ENCODE measurements around the gene PRKD1.
"Not testable (repeated sequence)": the region's sequence is repeated elsewhere in the genome, so short reads cannot be mapped to it uniquely, and the experiment has no call there.

The PRKD1 gene

DNA sequence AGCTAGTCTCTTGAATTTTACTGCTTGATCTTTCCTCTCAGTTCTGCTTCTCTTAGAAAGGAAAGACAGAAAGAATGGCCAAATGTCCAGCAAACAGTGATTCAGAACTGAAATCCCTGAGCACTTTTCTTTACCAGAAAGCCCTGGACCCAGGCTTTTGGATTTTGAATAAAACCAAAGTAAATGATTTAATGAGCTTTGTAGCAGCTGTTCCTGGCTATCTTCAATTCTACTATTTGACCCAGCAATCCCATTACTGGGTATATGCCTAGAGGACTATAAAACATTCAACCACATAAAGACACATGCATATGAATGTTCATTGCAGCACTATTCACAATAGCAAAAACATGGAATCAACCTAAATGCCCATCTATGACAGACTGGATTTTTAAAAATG is 187.2 kb downstream of the PRKD1 start:
- DNase-seq (ENCODE audit: low read depth): no peak

DNA sequence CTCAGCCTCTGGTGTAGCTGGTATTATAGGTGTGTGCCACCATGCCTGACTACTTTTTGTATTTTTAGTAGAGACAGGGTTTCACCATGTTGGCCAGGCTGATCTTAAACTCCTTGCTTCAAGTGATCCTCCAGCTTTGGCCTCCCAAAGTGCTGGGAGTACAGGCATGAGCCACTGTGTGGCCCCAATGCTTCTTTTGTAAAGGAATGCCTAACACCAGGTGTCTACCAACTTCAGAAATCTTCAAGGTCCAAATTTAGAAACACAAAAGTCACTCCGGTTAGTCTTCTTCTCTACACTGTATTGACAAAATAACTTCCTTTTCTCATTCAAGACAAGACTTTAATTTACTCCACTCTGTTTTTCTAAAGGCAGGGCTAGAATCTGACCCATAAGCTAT is 188.7 kb downstream of the PRKD1 start:
- DNase-seq (ENCODE audit: low read depth): no peak

DNA sequence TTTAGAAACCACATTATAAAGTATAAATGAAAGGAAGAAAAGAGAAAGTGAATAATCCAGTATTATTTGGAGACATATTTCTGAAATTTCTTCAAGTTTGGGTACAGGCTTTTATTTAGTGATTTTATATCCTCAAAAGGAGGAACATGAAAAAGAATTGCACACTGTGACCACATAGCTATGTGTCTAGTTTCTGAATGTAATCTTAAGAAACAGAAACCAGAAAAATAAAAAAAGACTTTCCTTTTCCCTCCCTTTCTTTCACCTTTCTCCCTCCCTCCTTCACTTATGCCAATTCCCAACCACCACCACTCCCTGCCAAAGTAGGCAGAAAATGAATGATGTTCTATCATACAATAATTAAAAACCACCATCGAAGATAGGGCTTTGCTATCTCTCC is 189.6 kb downstream of the PRKD1 start:
- no peak for DNase-seq (ENCODE audit: low read depth)

DNA sequence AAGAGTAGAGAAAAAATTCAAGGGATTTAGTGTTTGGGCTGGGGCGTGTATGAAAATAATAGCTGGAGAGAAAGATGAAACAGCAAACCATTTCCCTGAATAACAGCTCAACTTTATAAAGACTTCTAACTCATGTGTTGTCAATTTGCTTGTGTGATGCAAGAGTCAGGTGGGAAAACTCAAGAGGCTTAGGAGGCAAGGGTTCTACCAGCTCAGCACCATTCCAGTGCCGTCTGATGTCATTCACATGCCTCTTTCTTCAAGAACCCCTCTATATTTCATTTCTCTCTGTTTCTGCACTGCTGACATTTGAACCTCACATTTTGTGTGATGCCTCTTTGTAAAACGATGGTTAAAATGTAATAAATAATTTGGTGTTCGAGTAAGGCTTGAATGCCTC is 192.2 kb downstream of the PRKD1 start:
- DNase-seq (ENCODE audit: low read depth): no peak

DNA sequence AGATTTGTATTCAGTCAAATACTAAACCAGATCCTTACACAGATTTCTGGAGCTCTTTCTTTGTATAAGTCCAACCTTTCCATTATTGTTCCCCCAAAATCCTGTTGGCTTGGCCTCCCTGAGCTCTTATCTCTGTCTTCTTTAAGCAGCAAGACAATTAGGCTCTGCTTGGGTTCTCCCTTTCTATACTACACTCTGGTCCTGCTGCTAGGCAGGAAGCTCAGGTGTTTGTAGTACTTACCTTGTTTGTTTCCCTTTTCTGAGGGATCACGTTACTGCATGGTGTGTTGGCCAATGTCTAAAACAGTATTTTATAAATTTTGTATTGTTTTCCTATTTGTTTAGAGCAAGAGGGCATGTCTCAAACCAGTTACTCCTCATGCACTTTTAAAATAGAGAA is 192.9 kb downstream of the PRKD1 start:
- no peak for DNase-seq (ENCODE audit: low read depth)

DNA sequence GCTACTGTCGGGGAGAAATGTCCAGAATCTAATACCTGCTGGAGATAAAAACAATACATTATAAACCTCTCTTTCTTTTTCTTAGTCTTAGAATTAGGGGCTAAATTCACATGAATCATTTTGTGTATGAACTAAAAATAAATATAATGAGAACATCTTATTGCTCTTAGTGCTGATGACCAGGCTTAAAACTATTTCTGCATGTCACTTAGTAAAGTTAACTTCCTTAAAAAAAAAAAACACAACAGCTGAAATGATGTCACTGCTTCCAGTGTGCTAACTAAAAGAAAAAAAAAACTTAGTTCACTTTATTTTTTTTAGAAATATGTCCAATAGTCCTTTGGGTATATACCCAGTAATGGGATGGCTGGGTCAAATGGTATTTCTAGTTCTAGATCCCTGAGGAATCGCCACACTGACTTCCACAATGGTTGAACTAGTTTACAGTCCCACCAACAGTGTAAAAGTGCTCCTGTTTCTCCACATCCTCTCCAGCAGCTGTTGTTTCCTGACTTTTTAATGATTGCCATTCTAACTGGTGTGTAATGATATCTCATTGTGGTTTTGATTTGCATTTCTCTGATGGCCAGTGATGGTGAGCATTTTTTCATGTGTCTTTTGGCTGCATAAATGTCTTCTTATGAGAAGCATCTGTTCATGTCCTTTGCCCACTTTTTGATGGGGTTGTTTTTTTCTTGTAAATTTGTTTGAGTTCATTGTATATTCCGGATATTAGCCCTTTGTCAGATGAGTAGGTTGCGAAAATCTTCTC is 200.9 kb downstream of the PRKD1 start:
- DNase-seq (ENCODE audit: low read depth): not testable (repeated sequence)

DNA sequence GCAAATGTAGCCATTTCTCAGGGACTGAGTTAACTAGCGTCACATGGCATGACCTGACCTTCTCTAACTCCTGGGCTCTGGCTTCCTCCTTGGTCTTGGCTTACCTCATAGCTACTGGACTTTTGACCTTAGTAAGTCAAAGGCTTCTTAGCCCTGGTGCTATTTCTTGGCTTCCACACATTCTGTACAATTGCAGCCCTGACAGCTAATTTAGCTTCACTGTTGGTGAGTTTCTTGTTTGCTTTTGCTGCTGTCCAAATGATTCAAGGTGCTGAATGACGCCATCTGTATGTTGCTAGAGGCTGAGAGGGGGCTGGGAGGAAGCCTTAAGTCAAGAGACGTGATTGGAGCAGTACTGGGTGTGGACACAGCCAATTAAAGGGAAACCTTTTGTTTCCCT is 202.7 kb downstream of the PRKD1 start:
- DNase-seq (ENCODE audit: low read depth): no peak

DNA sequence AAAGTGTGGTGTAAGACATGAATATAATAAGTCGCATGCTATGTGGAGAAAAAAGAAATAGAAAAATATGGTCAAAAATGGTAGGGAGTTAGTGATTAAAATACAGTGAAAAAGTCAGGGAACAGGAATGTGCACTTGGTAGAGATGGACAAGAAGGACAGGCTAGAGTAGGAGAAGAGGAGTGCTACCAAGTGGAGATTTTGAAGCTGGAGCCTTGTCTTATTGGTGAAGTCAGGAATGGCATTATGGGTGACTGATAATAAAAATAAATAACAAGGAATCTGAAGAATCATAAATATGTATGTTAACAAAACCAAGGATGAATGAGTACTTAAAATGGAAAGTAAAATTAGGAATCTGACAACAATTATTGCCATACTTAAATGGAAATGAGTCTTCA is 204.8 kb downstream of the PRKD1 start:
- DNase-seq (ENCODE audit: low read depth): no peak

DNA sequence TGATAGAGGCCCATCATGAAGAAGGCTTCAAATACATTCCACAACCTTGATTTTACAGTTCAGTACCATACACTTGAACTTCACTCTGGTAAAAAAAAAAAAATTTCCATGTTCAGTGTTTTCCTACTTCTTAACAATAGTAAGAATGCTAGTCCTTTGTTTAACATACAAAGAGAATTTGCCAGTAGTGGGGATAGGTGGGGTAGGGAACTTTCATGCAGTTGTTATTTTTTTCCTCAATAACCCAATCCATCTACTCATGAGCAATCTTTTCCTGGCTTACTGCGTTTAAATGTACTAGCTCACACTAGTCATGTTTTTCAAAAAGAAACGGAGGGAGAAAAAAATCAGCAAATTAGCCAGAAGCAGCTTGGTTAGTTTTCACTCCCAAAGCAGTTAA is 206.1 kb downstream of the PRKD1 start:
- DNase-seq (ENCODE audit: low read depth): no peak

DNA sequence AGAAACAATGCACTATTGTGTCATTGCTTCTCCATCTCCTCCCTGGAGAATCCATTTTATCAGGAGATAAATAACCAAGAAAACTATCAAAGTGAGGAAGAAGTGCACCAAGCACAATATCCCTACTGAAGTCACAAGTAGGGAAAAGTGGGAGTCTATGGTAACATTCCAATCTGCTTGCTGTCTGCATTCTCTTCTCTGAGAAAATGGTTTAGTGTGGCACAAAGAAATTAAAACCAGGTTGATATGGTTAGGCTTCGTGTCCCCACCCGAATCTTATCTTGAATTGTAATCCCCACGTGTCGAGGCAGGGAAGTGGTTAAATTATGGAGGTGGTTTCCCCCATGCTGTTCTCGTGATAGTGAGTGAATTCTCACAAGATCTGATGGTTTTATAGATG is 209.7 kb downstream of the PRKD1 start:
- DNase-seq (ENCODE audit: low read depth): no peak

DNA sequence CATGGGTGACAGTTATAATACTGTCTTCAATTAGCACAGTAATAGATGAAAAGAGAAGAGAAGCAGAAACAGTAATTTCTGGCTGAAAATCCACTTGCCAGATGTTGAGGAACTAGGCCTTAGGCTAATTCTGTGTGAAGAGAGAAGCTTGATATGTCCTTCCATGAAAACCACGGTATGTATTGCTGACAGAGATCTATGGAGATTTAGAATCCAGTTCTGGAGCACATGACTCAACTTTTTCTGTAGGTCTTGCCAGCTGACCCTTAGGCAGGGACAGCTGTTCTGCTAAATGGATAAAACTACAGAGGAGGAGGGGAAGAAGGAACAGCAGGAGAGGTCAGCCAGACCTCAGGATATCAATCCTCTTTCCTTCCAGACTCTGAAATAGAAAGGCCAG is 211.5 kb downstream of the PRKD1 start:
- DNase-seq (ENCODE audit: low read depth): no peak

DNA sequence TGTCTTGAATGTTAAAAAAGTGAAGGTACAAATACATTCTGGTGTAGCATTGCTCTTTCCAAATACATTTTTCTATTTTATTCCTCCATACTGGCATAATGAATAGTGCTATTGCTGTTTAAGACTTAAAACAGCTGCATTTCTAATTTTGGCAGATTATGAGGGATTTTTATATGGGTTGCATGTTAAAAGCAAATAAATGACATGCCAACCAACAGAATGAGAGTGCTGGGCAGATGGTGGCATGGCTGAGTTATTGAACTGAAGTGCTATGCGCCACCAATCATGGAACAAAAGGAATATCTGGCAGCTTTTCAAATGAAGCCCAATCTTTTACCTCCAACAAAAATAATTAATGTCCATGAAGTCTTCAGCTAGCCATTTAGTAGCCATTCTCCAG is 215.0 kb downstream of the PRKD1 start:
- no peak for DNase-seq (ENCODE audit: low read depth)

DNA sequence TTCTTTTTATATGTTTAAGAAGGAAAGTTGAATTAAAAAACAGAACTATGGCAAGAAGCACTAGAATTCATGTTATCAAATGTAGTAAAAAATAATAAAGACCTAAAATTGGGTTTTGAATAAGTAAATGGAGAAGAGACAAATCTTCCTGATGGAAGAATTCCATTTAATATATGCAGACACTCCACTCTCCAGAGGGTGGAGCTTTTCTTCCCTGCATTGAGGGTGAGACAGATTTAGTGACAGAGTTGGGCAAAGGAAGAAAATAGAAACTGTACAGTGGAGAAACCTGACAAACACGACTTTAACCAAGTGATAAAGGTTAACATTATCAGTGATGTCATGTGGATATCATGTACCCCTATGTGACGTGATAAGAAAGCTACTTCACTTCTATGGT is 217.6 kb downstream of the PRKD1 start:
- no peak for DNase-seq (ENCODE audit: low read depth)

DNA sequence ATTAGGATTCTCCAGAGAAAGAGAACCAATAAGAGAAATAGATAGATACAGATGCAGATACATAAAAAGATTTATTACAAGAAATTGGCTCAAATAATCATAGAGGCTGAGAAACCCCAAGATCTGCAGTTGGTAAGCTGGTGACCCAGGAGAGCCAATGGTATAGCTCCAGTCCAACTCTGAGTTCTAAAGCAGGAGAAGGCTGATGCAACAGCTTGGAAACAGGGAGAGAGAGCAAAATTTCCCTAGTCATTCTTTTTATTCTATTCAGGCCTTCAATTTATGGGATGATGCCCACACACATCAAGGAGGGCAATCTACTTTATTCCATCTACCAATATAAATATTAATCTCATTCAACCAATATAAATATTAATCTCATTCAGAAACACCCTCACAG is 218.2 kb downstream of the PRKD1 start:
- no peak for DNase-seq (ENCODE audit: low read depth)

DNA sequence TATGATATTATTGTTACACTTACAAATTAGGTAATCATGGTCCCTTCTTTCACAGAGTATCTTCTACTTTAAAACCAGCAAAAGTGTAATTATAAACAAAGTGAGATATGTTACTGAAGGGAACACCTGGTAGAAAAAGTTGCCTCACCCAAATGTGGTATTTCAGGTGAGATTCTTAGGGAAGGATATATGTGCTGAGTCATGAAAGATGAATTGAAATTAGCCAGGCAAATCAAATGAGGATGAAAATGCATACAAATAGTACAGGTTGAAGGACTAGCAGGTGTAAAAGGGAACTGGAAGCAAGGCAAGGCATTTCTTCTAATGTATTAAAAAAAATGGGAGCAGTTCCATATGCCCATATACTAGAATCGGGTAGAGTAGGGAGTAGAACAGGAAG is 220.9 kb downstream of the PRKD1 start:
- DNase-seq (ENCODE audit: low read depth): no peak

DNA sequence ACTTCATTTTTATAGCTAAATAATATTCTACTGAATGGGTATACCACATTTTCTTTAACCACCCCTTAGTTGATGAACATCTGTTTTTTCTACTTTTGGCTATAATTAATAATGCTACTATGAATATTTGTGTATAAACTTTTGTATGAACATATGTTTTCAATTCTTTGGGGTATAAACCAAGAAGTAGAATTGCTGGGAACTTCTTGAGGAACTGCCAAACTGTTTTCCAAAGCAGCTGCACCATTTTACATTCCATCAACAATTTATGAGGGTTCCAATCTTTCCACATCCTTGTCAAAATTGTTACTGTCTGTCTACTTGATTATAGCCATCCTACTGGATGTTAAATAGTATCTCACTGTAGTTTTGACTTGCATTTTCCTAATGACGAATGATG is 221.8 kb downstream of the PRKD1 start:
- DNase-seq (ENCODE audit: low read depth): no peak

DNA sequence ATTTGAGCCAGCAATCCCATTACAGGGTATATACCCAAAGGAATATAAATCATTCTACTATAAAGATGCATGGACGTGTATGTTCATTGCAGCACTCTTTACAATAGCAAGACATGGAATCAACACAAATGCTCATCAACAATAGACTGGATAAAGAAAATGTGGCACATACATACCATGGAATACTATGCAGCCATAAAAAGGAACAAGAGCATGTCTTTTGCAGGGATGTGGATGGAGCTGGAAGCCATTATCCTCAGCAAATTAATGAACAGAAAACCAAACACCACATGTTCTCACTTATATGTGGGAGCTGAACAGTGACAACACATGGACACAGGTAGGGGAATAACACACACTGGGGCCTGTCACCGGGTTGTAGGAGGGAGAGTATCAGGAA is 238.1 kb downstream of the PRKD1 start:
- not testable (repeated sequence) for DNase-seq (ENCODE audit: low read depth)

DNA sequence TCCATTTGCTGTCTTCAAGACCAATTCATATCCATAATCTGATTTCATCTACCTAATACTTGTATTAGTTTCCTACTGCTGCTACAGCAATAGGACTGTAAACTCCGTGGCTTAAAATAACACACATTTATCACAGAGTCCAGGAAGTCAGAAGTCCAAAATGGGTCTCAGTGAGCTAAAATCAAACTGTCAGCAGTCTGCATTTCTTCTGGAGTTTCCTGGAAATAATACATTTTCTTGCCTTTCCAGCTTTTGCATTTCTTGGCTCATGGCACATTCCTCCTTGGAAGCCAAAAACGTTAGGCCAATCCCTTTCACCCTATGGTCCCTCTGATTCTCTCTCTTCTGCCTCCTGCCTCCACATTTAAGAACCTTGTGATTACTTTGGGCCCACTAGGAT is 239.8 kb downstream of the PRKD1 start:
- DNase-seq (ENCODE audit: low read depth): no peak

DNA sequence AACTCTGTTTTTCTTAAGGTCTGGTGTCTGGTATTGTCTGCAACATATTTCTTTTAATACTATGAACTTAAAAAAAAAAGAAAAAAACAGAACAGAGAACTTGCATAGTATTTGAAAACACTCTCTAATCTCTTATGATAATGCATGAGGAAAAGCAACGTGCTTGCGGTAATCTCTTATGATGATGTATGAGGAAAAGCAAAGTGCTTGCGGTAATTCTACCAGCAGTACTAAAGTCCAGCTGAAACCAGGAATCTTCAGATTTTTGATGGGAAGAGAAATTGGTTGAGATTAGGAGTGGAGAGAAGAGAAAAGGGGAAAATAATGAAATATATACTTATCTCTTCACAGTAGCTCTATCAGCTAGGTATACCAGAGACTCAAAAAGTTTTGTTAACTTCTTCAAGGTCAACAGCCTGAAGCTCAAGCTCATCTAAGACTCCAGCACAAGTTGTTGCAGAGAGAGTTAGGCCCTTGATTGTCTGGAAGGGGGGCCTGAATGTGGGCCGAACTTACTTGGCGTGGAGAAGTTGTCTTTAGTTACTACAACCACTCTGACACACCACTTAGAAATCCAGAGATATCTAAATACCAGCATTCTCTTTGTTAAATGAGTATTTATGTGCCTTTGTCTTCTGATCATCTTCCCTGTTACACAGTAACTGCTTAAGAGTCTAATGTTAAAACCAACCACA is 240.4 kb downstream of the PRKD1 start:
- DNase-seq (ENCODE audit: low read depth): no peak

DNA sequence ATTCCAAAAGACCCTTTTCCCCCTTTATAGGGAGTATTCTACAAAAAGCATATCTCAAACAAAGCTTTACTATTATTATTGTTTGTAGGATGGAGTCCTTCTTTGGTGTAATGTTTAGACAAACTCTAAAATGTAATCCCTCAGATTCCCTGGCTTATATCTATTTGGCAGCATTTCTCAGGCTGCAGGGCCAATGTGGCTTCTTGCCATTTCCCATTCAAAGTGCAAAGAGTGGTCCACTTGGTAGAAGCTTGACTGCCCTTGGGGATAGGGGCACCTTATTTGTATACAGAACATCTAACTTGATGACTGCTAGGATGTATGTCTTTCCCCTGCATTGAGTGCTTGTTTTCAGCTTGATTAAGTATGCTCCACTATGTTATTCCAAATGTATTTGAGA is 242.7 kb downstream of the PRKD1 start:
- DNase-seq (ENCODE audit: low read depth): no peak

DNA sequence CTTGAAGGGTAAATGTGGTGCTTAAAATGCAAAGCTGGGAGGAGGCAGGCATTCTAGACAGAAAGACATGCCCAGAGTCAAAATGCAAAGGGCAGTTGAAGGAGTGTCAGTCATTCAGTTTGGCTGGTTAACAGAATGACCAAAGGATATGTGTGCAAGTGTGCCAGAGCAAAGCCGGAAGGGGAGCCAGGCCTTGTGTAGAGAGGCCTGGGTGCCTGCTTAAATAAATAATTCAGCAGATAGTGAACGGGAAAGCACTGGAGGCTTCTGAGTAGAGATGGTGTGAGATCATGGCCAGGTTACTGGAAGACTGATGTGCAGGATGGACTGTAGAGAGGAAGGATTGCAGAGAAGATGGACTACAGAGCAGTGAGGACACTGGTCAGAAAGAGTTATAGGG is 244.9 kb downstream of the PRKD1 start:
- DNase-seq (ENCODE audit: low read depth): no peak

DNA sequence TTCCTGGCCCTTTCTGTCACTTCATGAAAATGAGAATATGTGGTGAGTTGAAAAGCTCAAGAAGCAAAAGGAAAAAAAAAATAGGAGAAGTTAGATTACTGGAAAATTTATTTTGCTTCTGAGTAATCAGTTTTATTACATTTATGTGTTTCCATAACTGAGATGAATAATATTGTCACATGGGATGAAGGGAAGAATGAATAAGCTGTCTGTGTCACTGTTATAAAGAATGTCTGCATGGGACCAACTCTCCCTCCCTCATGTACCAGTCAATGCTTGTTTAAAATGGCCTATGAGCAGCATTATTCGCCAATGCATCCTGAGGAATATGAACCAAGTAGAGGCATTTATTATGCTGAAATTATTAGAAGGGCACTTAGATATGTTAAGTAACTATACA is 246.3 kb downstream of the PRKD1 start:
- DNase-seq (ENCODE audit: low read depth): no peak

DNA sequence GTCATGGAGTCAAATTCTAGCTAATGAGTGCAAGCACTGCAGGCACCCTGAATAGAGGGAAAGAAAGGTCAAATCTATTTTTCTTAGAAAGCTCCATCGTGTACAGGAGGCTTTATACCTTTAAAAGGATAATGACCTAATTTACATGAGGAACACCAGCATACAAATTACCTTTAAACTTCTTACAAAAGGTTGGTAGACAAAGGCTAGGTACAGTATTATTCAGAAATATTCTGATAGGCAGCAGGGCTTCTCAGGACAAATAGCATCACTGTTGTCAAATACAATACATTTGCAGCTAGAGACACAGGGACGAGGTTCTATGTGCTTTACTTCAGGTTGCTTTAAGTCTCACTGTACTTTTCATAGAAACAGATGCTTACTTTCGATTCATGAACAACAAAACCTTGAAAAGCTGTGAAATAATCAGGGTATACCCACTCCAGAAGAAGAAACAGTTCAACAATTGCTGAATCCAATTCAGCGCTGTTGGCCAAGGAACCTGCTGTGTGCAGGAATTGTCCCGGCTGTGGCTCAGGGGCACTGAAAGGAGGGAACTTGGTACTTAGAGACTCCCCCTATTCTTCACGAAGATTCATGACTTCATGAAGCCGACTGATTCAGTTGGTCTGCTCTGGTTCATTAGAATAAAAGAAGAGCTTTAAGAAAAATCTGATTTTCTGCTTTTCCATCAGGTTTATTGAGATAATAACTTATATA is 252.9 kb downstream of the PRKD1 start:
- DNase-seq (ENCODE audit: low read depth): no peak

Measured in activated T-cell treated with anti-CD3 and anti-CD28 coated beads for 24 hours (primary cell).